LNCaP clone FGC (cell line): ENCODE measurements around the gene DNAJC27.
"Not testable (repeated sequence)": the region's sequence is repeated elsewhere in the genome, so short reads cannot be mapped to it uniquely, and the experiment has no call there.

Experiments used
- DNase-seq: peaks from one replicate; pipeline ENCODE4 v3.0.0-alpha.2; 2011; ENCODE audit warnings: low read depth
- H3K4me3 ChIP-seq: 2 replicates; pipeline ENCODE4 v1.5.1; 2011; ENCODE audit warnings: mild to moderate bottlenecking, low read depth, low read length, control low read depth
- TF ChIP-seq, protein P1 (sequence below): IDR thresholded peaks from 2 replicates; pipeline ENCODE4 v1.5.1; 2012; ENCODE audit warnings: mild to moderate bottlenecking; ENCODE audit not compliant: control insufficient read depth, insufficient read depth; ENCODE audit errors: extremely low read depth

Gene DNAJC27

DNA sequence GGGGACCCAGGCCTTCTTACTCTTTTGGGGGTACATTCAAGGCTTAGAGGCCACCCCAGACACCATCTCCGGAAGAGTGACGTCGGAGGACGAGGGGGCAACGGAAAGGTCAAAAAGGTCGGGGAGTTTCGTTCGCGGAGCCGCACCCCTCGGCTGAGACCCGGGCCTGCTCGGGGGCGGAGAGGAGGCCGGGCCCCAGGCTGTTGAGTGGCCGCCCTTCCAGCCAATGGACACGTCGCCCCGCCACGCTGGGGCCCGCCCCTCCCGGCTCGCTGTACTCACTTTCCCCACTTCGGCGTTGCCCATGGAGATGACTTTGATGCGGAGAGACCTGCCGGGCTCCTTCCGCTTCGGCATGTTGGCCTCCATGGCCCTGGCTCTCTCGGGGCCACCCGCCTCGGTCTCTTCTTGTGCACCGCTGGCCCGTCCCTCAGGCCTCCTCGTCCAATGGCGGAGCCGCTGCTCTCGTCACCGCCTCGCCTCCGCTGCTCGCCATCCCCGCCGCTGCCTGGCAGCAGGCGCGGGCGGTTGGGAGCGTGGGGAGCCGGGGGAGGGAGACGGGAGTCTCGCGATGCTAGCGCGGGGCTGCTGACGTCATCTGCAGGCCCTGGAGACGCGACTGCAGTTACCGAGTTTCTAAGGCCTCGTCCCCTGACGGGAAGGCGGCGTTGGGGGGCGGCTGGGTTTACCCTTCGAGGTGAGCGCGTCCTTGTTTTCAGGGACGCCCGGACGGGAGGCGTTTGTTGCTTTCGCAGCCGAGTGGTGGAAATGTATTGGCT, at the start of gene DNAJC27:
DNAJC27 (minus strand) TSS at position 420 of the 779 bp plus-strand sequence; CDS start at position 369, 51 bp downstream.
- TF ChIP-seq, protein P1, sequence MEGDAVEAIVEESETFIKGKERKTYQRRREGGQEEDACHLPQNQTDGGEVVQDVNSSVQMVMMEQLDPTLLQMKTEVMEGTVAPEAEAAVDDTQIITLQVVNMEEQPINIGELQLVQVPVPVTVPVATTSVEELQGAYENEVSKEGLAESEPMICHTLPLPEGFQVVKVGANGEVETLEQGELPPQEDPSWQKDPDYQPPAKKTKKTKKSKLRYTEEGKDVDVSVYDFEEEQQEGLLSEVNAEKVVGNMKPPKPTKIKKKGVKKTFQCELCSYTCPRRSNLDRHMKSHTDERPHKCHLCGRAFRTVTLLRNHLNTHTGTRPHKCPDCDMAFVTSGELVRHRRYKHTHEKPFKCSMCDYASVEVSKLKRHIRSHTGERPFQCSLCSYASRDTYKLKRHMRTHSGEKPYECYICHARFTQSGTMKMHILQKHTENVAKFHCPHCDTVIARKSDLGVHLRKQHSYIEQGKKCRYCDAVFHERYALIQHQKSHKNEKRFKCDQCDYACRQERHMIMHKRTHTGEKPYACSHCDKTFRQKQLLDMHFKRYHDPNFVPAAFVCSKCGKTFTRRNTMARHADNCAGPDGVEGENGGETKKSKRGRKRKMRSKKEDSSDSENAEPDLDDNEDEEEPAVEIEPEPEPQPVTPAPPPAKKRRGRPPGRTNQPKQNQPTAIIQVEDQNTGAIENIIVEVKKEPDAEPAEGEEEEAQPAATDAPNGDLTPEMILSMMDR = no peak
- H3K4me3 ChIP-seq = peak within 1 kb of the TSS; percentile 96
- DNase-seq = peak; percentile 82

DNA sequence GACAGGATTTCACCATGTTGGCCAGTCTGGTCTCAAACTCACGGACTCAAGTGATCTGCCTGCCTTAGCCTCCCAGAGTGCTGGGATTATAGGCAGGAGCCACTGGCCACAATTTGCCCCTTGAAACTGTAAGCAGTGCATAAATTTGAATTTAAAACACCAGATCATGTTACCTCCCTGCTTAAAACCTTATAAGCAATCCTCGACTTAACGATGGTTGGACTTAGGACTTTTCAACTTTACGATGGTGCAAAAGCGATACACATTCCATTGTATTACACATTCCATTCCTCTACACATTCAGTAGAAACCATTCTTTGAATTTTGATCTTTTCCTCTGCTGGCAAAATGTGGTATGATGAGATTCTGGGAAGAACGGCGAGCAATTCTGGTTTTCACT, 46.9 kb upstream of the DNAJC27 start:
- H3K4me3 ChIP-seq = no peak overlapping the region
- TF ChIP-seq, protein P1 = no peak
- no peak for DNase-seq

DNA sequence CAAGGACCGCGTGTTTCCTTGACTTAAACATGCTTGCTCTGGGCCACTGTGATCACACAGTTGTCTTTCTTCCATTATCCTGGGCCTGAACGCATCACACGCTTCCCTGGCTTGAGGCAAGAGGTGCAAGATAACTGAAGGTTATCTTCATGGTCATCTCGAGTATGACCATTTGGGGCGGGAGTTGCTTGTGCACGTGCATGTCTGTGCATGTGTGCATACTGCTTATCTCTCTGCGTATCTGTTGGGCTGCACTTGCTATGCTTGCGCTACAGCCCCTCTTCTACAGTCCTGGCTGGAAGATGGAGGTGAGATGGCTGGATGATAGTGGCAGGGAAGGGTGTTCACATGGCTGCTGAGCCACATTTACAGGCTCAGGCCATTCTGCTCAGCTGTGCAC, 42.9 kb upstream of the DNAJC27 start:
- H3K4me3 ChIP-seq = no peak overlapping the region
- TF ChIP-seq, protein P1 = no peak
- DNase-seq = no peak

DNA sequence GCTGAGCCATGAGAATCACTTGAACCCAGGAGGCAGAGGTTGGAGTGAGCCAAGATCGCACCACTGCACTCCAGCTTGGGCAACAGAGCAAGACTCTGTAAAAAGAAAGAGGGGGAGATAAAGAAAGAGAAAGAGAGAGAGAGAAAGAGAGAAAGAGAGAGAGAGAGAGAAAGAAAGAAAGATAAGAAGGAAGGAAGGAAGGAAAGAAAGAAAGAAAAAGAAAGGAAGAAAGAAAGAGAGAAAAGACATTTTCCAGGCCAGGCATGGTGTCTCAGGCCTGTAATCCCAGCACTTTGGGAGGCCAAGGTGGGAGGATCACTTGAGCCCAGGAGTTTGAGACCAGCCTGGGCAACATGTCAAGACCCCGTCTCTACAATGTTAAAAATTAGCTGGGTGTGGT, 39.6 kb upstream of the DNAJC27 start:
- DNase-seq, H3K4me3 ChIP-seq: not testable (repeated sequence)

DNA sequence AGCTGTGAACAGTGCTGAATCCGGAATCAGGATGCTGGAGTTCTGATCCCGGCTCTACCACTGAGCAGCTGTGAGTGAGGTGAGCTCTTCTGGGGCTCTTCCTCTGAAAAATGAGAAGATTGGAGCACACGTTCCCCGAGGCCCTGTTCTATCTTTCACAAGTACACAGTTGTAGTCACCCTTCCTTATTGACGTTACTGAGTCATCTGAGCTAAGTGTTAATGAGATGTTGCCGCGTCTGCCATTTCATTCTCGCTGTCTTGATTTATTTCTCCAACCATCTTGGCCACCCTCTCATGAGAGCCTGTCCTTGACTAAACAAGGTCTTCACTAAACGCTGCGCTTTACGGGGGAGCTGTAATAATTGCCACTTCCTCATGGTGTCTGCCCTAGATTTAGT, 38.2 kb upstream of the DNAJC27 start:
- no peak for DNase-seq
- H3K4me3 ChIP-seq = no peak overlapping the region
- TF ChIP-seq, protein P1 = no peak

DNA sequence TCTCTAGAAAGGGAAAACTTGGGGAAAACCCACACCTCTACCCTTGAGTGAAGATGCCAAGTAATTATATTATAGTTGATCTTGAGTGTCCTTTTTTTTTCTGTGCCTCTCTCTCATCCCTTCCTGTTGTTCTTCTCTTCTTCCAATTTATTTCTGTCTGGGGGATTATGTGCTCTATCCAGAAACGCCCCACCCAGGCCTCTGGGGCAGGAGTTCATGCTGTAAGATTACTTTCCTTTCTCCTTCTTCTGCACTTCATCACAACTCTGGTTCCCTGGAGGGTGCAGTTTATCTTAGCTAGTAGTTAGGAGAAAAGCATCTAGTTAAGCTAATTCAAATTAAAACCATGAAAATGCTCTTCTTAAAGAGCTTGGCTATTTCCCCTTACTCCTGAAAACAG, 30.3 kb upstream of the DNAJC27 start:
- DNase-seq = no peak
- no peak overlapping the region for H3K4me3 ChIP-seq
- TF ChIP-seq, protein P1 = no peak

DNA sequence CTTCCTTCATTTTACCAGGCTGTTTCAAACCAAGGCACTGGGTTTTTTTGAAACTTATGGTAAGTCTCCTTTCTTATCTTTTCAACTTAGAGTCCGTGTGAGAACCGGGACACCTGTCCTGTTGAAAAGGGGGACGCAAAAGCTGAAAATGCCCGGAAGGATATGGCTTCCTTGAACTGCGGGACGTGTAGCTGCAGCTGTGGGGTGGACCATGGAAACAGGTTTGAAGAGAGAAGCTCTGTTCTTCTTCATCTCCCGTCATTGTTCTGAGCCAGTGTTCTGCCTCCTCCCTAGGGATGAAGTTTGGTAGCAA, 29.5 kb upstream of the DNAJC27 start:
- TF ChIP-seq, protein P1 = no peak
- no peak for DNase-seq
- H3K4me3 ChIP-seq = no peak overlapping the region
